ENCODE results near the gene EME2.

The EME2 gene

GRCh38 chr16:1818204-1818872 is 45.7 kb downstream of the EME2 start:
- Mint-ChIP-seq H3K9me3 (no peaks in the 10 kb centered on the region), H3K27me3 (no peaks in the 10 kb centered on the region), H3K27ac (no peak overlapping the region), H3K36me3 (ENCODE audit: low read depth) (peaks cover 12% of the 10 kb centered on the region), H3K4me1 (ENCODE audit: low read depth) (peaks cover 2% of the 10 kb centered on the region), H3K4me3 (no peak overlapping the region)

- Mint-ChIP-seq H3K36me3 (ENCODE audit: low read depth) (peaks cover 6% of the 10 kb centered on the region), H3K4me1 (ENCODE audit: low read depth) (peaks cover 4% of the 10 kb centered on the region), H3K27me3 (no peaks in the 10 kb centered on the region), H3K27ac (no peak overlapping the region), H3K4me3 (no peak overlapping the region), H3K9me3 (no peaks in the 10 kb centered on the region)
These were observed 46.4 kb downstream of the EME2 start for GRCh38 chr16:1818873-1819525.

- Mint-ChIP-seq H3K36me3 (ENCODE audit: low read depth) (peaks cover 6% of the 10 kb centered on the region), H3K9me3 (no peaks in the 10 kb centered on the region), H3K4me1 (ENCODE audit: low read depth) (peaks cover 10% of the 10 kb centered on the region), H3K27ac (no peak overlapping the region), H3K4me3 (no peak overlapping the region), H3K27me3 (no peaks in the 10 kb centered on the region)
These were observed 47.0 kb downstream of the EME2 start for GRCh38 chr16:1819611-1820010.

GRCh38 chr16:1820096-1820945 is 47.7 kb downstream of the EME2 start:
- Mint-ChIP-seq H3K9me3 (no peaks in the 10 kb centered on the region), H3K27ac (no peak overlapping the region), H3K4me1 (ENCODE audit: low read depth) (peaks cover 15% of the 10 kb centered on the region), H3K27me3 (no peaks in the 10 kb centered on the region), H3K36me3 (ENCODE audit: low read depth) (peaks cover under 1% of the 10 kb centered on the region), H3K4me3 (no peak overlapping the region)

DNA sequence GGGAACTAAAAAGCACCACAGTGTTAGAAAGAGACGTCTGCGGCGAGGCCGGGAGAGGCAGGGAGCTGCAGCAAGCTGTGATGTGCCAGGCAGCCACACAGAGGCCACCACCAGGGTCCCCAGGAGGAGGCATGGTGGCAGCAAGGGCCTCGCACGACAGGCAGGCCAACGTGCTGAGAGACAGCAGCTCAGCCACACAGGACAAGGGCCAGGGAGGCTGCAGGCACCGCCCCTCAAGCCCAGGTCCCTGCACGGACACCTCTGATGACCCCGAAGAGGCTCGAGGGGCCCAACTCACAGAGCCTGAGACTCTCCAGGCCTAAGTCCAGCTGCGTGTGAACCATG is 48.3 kb downstream of the EME2 start:
- Mint-ChIP-seq H3K9me3 (no peaks in the 10 kb centered on the region), H3K4me3 (no peak overlapping the region), H3K36me3 (ENCODE audit: low read depth) (no peaks in the 10 kb centered on the region), H3K4me1 (ENCODE audit: low read depth) (peaks cover 21% of the 10 kb centered on the region), H3K27me3 (no peaks in the 10 kb centered on the region), H3K27ac (no peak overlapping the region)

DNA sequence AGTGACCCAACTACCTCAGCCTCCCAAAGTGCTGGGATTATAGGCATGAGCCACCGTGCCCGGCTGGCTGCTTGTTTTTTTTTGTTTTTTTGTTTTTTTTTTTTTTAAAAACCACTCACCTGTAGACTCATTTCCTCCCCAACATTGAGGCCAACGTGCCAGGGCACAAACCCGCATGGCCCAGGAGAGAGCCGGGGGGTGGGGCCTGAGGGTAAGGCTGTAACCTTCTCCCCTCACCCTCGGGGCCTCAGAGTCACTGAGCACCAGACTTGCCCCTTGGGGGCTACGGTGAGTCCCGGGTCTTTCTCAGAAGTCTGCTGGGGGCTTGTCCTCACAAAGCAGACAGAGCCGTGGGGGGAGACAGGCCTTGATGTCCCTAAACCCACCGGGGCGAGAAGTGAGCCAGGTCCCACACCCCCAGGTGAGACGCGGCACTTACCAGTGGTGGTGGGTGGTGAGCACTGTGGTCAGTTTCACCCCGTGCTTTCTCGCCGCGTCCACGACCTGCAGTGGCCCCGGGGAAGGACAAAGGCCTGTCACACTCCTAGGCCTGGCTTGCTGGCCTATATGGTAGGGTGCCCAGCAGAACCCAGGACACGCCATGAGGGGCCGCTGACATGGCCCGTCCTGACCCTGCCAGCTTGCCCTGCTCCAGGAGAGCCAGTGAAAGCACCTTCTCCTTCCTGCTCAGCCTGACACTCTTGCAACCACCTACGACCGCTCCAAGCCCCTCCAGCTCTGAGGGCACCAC is 49.4 kb downstream of the EME2 start:
- no peaks in the 10 kb centered on the region for H3K27me3 Mint-ChIP-seq
- no peaks in the 10 kb centered on the region for H3K9me3 Mint-ChIP-seq
- no peaks in the 10 kb centered on the region for H3K36me3 Mint-ChIP-seq (ENCODE audit: low read depth)
- H3K4me3 Mint-ChIP-seq: no peak overlapping the region
- peaks cover 21% of the 10 kb centered on the region for H3K4me1 Mint-ChIP-seq (ENCODE audit: low read depth)
- no peak overlapping the region for H3K27ac Mint-ChIP-seq

DNA sequence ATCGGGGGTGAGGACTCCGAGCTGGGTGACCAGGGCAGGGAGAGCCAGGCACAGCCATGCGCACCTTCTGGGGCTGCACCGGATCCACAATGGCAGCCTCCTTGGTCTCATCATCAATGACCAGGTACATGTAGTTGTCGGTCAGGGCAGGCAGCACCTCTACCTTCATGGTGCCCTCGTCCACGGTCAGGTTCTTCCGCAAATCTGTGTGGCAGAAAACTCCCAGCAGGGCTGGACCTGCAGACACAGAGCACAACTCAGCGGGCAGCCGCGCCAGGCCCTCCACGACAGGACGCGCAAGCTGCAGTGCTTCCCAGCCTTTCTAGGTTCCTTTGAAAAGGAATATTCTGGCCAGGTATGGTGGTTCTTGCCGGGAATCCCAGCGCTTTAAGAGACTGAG is 50.2 kb downstream of the EME2 start:
- Mint-ChIP-seq H3K9me3 (no peaks in the 10 kb centered on the region), H3K27me3 (no peaks in the 10 kb centered on the region), H3K4me3 (no peak overlapping the region), H3K4me1 (ENCODE audit: low read depth) (peaks cover 27% of the 10 kb centered on the region), H3K27ac (no peak overlapping the region), H3K36me3 (ENCODE audit: low read depth) (no peaks in the 10 kb centered on the region)

- Mint-ChIP-seq H3K9me3 (no peaks in the 10 kb centered on the region), H3K36me3 (ENCODE audit: low read depth) (no peaks in the 10 kb centered on the region), H3K4me1 (ENCODE audit: low read depth) (peaks cover 35% of the 10 kb centered on the region), H3K27me3 (no peaks in the 10 kb centered on the region), H3K27ac (no peak overlapping the region), H3K4me3 (no peak overlapping the region)
These were observed 51.2 kb downstream of the EME2 start for GRCh38 chr16:1823821-1824220.

GRCh38 chr16:1825381-1825863 is 52.8 kb downstream of the EME2 start:
- peaks cover 48% of the 10 kb centered on the region for H3K4me1 Mint-ChIP-seq (ENCODE audit: low read depth)
- peak overlapping the region; percentile 76 for H3K27ac Mint-ChIP-seq
- H3K27me3 Mint-ChIP-seq: no peaks in the 10 kb centered on the region
- peak overlapping the region; percentile 82 for H3K4me3 Mint-ChIP-seq
- H3K9me3 Mint-ChIP-seq: no peaks in the 10 kb centered on the region
- no peaks in the 10 kb centered on the region for H3K36me3 Mint-ChIP-seq (ENCODE audit: low read depth)

Data from stimulated activated naive CD8-positive, alpha-beta T cell treated with anti-CD3 and anti-CD28 coated beads, Interleukin-15, Interleukin-2, amounts not matched to agents 100 ng/mL and 50 ng/mL, for 24 hours (primary cell).